Measurements from ENCODE around the gene TEX19.

Gene TEX19

DNA sequence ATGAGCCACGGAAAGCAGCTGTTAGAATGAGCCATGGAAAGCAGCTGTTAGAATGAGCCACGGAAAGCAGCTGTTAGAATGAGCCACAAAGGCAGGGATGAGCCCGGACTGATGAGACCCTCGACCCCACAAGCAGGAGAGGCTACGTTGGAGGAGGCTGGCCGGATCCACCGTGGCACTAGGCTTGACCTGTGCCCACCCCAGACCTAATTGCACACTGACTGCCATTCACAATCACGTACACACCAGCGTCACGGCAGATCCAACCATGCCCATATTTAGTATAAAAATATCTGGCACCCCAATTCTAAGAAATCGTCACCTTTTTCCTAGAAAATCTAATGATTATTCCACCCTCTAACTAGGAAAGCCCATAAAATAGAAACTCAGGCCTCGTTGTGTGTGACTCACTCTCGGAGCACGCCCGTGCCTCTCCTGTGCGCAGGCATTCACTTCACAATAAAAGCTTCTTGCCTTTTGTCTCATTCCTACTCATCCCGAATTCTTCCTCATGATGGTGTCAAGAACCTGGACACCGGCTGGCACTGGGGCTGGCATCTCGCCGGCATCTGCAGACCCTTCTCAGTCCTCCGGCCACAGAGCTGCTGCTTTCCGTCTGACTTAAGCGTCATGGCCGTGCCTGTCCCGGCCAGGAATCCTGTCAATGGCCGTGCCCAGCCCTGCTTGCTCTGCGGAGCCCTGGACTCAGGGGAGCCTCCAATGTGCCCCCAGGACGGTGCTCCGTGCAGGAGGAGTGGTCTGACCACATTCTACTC, 20.0 kb upstream of the TEX19 start:
- Histone ChIP-seq H2AFZ (ENCODE audit: low read depth) (no peak overlapping the region), H3K79me2 (ENCODE audit: insufficient read depth, low read depth) (no peaks in the 10 kb centered on the region), H3K9ac (no peak overlapping the region), H3K27ac (no peak overlapping the region), H3K4me1 (ENCODE audit: low read depth, poor library complexity, severe bottlenecking) (peaks cover 22% of the 10 kb centered on the region), H3K27me3 (ENCODE audit: insufficient read depth, low read depth) (peaks cover 3% of the 10 kb centered on the region; the same call in 1 of the 2 replicates), H3K36me3 (ENCODE audit: insufficient read depth) (no peaks in the 10 kb centered on the region), H3K4me3 (IDR thresholded peaks at IDR 0.05; ENCODE audit: insufficient read depth, low read depth, low read length) (no peak overlapping the region), H4K20me1 (ENCODE audit: insufficient read depth) (no peaks in the 10 kb centered on the region), H3K4me2 (no peak overlapping the region)
- TF ChIP-seq, protein P1, sequence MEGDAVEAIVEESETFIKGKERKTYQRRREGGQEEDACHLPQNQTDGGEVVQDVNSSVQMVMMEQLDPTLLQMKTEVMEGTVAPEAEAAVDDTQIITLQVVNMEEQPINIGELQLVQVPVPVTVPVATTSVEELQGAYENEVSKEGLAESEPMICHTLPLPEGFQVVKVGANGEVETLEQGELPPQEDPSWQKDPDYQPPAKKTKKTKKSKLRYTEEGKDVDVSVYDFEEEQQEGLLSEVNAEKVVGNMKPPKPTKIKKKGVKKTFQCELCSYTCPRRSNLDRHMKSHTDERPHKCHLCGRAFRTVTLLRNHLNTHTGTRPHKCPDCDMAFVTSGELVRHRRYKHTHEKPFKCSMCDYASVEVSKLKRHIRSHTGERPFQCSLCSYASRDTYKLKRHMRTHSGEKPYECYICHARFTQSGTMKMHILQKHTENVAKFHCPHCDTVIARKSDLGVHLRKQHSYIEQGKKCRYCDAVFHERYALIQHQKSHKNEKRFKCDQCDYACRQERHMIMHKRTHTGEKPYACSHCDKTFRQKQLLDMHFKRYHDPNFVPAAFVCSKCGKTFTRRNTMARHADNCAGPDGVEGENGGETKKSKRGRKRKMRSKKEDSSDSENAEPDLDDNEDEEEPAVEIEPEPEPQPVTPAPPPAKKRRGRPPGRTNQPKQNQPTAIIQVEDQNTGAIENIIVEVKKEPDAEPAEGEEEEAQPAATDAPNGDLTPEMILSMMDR (conservative IDR thresholded peaks at IDR 0.05; ENCODE audit: low read depth, low read length): no peak

DNA sequence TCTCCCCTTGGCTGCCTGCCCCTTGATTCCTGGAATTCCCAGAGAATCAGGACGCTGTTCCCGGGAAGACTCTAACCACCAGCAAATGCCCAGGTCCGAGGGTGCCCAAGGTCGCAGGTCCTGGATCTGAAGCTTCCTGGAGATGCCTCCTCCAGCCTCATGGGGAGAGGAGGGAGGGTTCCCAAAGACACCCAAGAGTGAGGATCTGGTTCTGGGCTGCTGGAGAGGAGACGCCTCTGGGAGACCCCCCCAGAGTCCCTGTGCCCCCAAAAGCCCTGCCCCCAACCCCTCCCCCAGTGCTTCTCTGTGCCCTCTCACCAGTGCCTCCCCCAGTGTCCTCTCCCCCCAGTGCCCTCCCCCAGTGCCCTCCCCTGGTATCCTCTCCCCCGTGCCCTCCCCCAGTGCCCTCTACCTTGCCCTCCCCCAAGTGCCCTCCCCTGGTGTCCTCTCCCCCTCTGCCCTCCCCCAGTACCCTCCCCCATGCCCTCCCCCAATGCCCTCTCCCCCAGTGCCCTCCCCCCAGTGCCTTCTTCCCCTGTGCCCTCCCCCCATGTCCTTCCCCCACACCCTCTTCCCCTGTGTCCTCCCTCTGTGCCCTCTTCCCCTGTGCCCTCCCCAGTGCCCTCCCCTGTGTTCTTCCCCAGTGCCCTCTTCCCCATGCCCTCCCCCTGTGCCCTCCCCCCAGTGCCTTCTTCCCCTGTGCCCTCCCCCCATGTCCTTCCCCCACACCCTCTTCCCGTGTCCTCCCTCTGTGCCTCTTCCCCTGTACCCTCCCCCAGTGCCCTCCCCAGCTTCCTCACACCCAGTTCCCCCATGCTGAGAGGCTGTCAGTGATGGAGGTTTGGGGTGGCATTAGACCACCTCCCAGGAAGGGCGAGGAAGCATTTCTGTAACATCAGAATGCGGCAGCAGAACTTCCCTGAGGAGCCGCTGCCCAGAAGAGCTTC, 19.1 kb upstream of the TEX19 start:
- Histone ChIP-seq H4K20me1 (ENCODE audit: insufficient read depth) (no peaks in the 10 kb centered on the region), H2AFZ (ENCODE audit: low read depth) (no peak overlapping the region), H3K27ac (no peak overlapping the region), H3K36me3 (ENCODE audit: insufficient read depth) (no peaks in the 10 kb centered on the region), H3K4me2 (no peak overlapping the region), H3K4me1 (ENCODE audit: low read depth, poor library complexity, severe bottlenecking) (peaks cover 15% of the 10 kb centered on the region), H3K4me3 (IDR thresholded peaks at IDR 0.05; ENCODE audit: insufficient read depth, low read depth, low read length) (no peak overlapping the region), H3K27me3 (ENCODE audit: insufficient read depth, low read depth) (peaks cover 3% of the 10 kb centered on the region; the same call in 1 of the 2 replicates), H3K79me2 (ENCODE audit: insufficient read depth, low read depth) (no peaks in the 10 kb centered on the region), H3K9ac (no peak overlapping the region)
- TF ChIP-seq, protein P1 (conservative IDR thresholded peaks at IDR 0.05; ENCODE audit: low read depth, low read length): no peak

GRCh38 chr17:82342361-82343079, 16.5 kb upstream of the TEX19 start:
- Histone ChIP-seq H3K27ac (no peak overlapping the region), H4K20me1 (ENCODE audit: insufficient read depth) (no peaks in the 10 kb centered on the region), H2AFZ (ENCODE audit: low read depth) (no peak overlapping the region), H3K36me3 (ENCODE audit: insufficient read depth) (no peaks in the 10 kb centered on the region), H3K4me1 (ENCODE audit: low read depth, poor library complexity, severe bottlenecking) (no peaks in the 10 kb centered on the region), H3K4me3 (IDR thresholded peaks at IDR 0.05; ENCODE audit: insufficient read depth, low read depth, low read length) (no peak overlapping the region), H3K27me3 (ENCODE audit: insufficient read depth, low read depth) (peaks cover 3% of the 10 kb centered on the region; the same call in 1 of the 2 replicates), H3K9ac (no peak overlapping the region), H3K4me2 (no peak overlapping the region), H3K79me2 (ENCODE audit: insufficient read depth, low read depth) (no peaks in the 10 kb centered on the region)
- TF ChIP-seq, protein P1 (conservative IDR thresholded peaks at IDR 0.05; ENCODE audit: low read depth, low read length): no peak

GRCh38 chr17:82343560-82343959, 15.5 kb upstream of the TEX19 start:
- H3K4me1 ChIP-seq (ENCODE audit: low read depth, poor library complexity, severe bottlenecking): peaks cover 8% of the 10 kb centered on the region
- no peak overlapping the region for H3K9ac ChIP-seq
- H2AFZ ChIP-seq (ENCODE audit: low read depth): no peak overlapping the region
- no peaks in the 10 kb centered on the region for H4K20me1 ChIP-seq (ENCODE audit: insufficient read depth)
- H3K36me3 ChIP-seq (ENCODE audit: insufficient read depth): no peaks in the 10 kb centered on the region
- TF ChIP-seq, protein P1 (conservative IDR thresholded peaks at IDR 0.05; ENCODE audit: low read depth, low read length): no peak
- no peak overlapping the region for H3K27ac ChIP-seq
- H3K79me2 ChIP-seq (ENCODE audit: insufficient read depth, low read depth): no peaks in the 10 kb centered on the region
- no peak overlapping the region for H3K4me3 ChIP-seq (IDR thresholded peaks at IDR 0.05; ENCODE audit: insufficient read depth, low read depth, low read length)
- H3K4me2 ChIP-seq: no peak overlapping the region
- H3K27me3 ChIP-seq (ENCODE audit: insufficient read depth, low read depth): no peaks in the 10 kb centered on the region; the same call in 1 of the 2 replicates
